H1 (cell line): ENCODE measurements around the gene TUT1. TPM values are rescaled to one million over a fixed set of nuclear protein-coding genes. Genes with fewer than 3 reads are reported as not detected.

Source experiments
- BACH1 ChIP-seq: IDR thresholded peaks from 2 replicates; pipeline ENCODE4 v1.6.1; 2012; ENCODE audit warnings: low read length, improper control_type of control experiment
- CHD7 ChIP-seq: fragments of 300-600 bp; sonication (generic); IDR thresholded peaks from 2 replicates; pipeline ENCODE4 v1.7.1; 2012; ENCODE audit warnings: low read length, moderate library complexity, mild to moderate bottlenecking, inconsistent platforms; ENCODE audit not compliant: insufficient replicate concordance
- EP300 ChIP-seq, 2 experiments: IDR thresholded peaks; 1 replicate in 1 of 2; 2 replicates in 1 of 2; pipeline ENCODE4 v1.6.1; 2011 to 2012; ENCODE audit warnings: low read depth in 2 of 2, low read length in 2 of 2, mild to moderate bottlenecking in 2 of 2, borderline replicate concordance in 1 of 2, inconsistent platforms in 1 of 2, moderate library complexity in 1 of 2
- GABPA ChIP-seq: IDR thresholded peaks from 2 replicates; pipeline ENCODE4 v1.6.1; 2011; ENCODE audit warnings: mild to moderate bottlenecking, low read length, moderate library complexity, borderline replicate concordance; ENCODE audit not compliant: insufficient read depth
- RXRA ChIP-seq: IDR thresholded peaks from 2 replicates; pipeline ENCODE4 v1.6.1; 2011; ENCODE audit warnings: low read depth, mild to moderate bottlenecking, low read length, moderate library complexity; ENCODE audit not compliant: insufficient read depth
- SUZ12 ChIP-seq: fragments of 200-600 bp; sonication (generic); IDR thresholded peaks from 2 replicates; pipeline ENCODE4 v1.6.1; 2012; ENCODE audit warnings: mild to moderate bottlenecking, inconsistent platforms, low read length, moderate library complexity, mixed read lengths
- polyA plus RNA-seq, 7 experiments: library from polyadenylated mRNA; depleted of rRNA in 3 of 7; stranded (reverse) in 5 of 7; unstranded in 2 of 7; fragments of >200 nt in 5 of 7; fragments of 200-250 nt in 2 of 7; gene quantifications; 1 replicate in 5 of 7; 2 replicates in 1 of 7; 4 replicates in 1 of 7; pipeline versions ENCODE4 v1.2.1 to v1.2.3, GENCODE V29; 2011 to 2013; ENCODE audit warnings: missing spikeins in 2 of 7, mixed read lengths in 2 of 7
- total RNA-seq: library from RNA; stranded (reverse); fragmentation: NEBNext Ultra II Directional; extraction: Animal tissue kit (Norgen Biotek cat#: 25700); gene quantifications from 2 replicates; pipeline ENCODE4 v1.2.1, GENCODE V29; 2021

Gene TUT1
- total and polyA plus RNA-seq, 2 of the 8 experiments (the other 6 are each of a cell fraction or from before 2014, with no cell fraction given): 17.8 to 24.6 TPM

GRCh38 chr11:62544581-62545436 lies 46.5 kb downstream of the TUT1 start (continued):
- TF ChIP-seq CHD7 (no peak), GABPA (no peak), SUZ12 (peak; percentile 79), EP300 (IDR thresholded peaks at IDR 0.05; ENCODE audit: borderline replicate concordance in 1 of 2, low read depth in 2 of 2, low read length in 2 of 2) (no peak), BACH1 (0 out of 2 replicates have a peak, but pooled peaks have one; percentile 3), RXRA (no peak)
